Mesothelial cell of epicardium (in vitro differentiated cells): ENCODE results near the gene JAG1. TPM values are rescaled to one million over a fixed set of nuclear protein-coding genes. Genes with fewer than 3 reads are reported as not detected.

Experiments used
- DNase-seq, 2 experiments: peaks; one replicate each; pipeline ENCODE4 v3.0.0; 2021; ENCODE audit warnings: low spot score in 2 of 2; ENCODE audit not compliant: unreplicated experiment in 2 of 2
- H3K27ac Mint-ChIP-seq: 2 replicates; pipeline ENCODE4 v1.8.0; 2021; ENCODE audit warnings: mixed read lengths
- H3K27me3 Mint-ChIP-seq: 2 replicates; pipeline ENCODE4 v1.8.0; 2021; ENCODE audit warnings: low read depth, mixed read lengths
- H3K36me3 Mint-ChIP-seq: 2 replicates; pipeline ENCODE4 v1.8.0; 2021; ENCODE audit warnings: mixed read lengths
- H3K4me1 Mint-ChIP-seq: 2 replicates; pipeline ENCODE4 v1.8.0; 2021; ENCODE audit warnings: mixed read lengths
- H3K4me3 Mint-ChIP-seq: 2 replicates; pipeline ENCODE4 v1.8.0; 2021; ENCODE audit warnings: mild to moderate bottlenecking, moderate library complexity, mixed read lengths
- H3K9me3 Mint-ChIP-seq: 2 replicates; pipeline ENCODE4 v1.8.0; 2021; ENCODE audit warnings: mixed read lengths
- total RNA-seq: library from RNA; stranded (reverse); gene quantifications from 3 replicates; pipeline ENCODE4 v1.2.1, GENCODE V29; 2021
- TF ChIP-seq, protein P1 (sequence below): fragments of 200-600 bp; sonication (generic); IDR thresholded peaks from one replicate; pipeline ENCODE4 v1.5.0; 2021; ENCODE audit warnings: antibody characterized with exemption; ENCODE audit not compliant: unreplicated experiment

Gene JAG1
- total RNA-seq, 1 donor from 2014 or later, result 70.9 TPM

DNA sequence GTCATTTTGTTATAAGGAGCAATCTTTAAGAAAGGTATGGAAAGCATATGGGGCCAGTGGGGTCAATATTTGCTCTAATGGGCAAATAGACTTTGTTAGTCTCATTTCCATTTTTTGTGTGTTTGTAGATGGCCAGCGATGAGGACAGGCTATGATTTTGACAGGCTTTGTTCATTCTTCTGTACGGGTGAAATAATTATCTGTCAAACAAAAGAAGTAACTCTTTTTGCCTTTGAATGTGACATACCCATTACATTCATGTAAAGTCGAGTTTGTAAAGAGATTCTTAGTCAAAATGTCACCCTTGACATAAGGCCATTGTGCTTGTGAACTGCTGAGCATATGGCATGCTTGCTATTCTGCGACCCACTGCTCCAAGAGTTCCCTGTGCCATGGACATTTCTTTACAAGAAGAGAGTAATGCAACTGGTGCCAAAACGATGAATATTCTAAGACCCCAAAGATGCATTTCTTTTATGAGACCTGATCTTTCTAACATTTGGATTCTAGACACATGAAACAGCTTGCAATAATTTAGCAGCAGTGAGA, 38.2 kb upstream of the JAG1 start:
- TF ChIP-seq, protein P1, sequence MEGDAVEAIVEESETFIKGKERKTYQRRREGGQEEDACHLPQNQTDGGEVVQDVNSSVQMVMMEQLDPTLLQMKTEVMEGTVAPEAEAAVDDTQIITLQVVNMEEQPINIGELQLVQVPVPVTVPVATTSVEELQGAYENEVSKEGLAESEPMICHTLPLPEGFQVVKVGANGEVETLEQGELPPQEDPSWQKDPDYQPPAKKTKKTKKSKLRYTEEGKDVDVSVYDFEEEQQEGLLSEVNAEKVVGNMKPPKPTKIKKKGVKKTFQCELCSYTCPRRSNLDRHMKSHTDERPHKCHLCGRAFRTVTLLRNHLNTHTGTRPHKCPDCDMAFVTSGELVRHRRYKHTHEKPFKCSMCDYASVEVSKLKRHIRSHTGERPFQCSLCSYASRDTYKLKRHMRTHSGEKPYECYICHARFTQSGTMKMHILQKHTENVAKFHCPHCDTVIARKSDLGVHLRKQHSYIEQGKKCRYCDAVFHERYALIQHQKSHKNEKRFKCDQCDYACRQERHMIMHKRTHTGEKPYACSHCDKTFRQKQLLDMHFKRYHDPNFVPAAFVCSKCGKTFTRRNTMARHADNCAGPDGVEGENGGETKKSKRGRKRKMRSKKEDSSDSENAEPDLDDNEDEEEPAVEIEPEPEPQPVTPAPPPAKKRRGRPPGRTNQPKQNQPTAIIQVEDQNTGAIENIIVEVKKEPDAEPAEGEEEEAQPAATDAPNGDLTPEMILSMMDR, result no peak
- no peak for DNase-seq
- Mint-ChIP-seq H3K9me3 (no peaks in the 10 kb centered on the region), H3K27me3 (no peaks in the 10 kb centered on the region), H3K4me1 (peaks cover 28% of the 10 kb centered on the region), H3K4me3 (no peak overlapping the region), H3K36me3 (no peaks in the 10 kb centered on the region), H3K27ac (no peak overlapping the region)

DNA sequence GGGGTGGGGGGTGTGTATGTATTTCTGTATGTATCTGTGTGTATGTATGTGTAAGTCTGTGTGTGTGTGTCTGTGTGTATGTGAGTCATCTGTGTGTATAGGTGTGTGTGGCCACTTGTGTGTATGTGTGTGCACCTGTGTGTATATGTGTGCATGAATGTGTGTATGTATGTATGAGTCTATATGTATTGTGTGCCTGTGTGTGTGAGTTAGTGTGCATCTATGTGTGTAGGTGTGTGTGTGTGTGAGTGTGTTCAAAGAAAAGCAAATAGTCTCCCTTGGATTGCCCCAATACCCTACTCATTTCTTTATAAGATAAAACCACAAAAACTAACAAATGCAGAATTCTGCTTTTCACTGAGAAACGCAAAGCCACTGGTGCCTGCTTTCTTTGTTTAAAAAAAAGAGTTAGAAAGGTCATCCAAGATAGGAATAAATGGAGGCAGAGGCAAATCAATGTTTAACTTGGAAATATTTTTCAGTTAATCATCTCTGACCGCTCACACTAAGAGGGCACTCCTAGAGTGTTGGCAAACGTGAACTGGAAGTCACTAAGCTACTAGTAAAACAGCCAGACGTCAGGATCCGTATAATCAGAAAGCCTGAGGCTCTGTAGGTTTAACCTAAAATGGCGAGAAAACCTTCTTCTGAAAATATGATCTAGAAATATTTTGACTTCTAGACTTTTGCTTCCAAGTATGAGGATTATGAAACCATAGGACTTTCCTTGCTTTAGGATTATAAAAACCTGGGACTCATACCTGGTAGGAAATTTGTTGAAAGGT, 37.4 kb upstream of the JAG1 start:
- TF ChIP-seq, protein P1, result no peak
- H3K4me3 Mint-ChIP-seq, result no peak overlapping the region
- no peaks in the 10 kb centered on the region for H3K36me3 Mint-ChIP-seq
- no peak overlapping the region for H3K27ac Mint-ChIP-seq
- no peaks in the 10 kb centered on the region for H3K27me3 Mint-ChIP-seq
- DNase-seq, result no peak
- H3K9me3 Mint-ChIP-seq, result no peaks in the 10 kb centered on the region
- peaks cover 21% of the 10 kb centered on the region for H3K4me1 Mint-ChIP-seq

GRCh38 chr20:10709916-10710315, 36.1 kb upstream of the JAG1 start:
- H3K9me3 Mint-ChIP-seq, result no peaks in the 10 kb centered on the region
- TF ChIP-seq, protein P1, result no peak
- no peaks in the 10 kb centered on the region for H3K27me3 Mint-ChIP-seq
- peaks cover 18% of the 10 kb centered on the region for H3K4me1 Mint-ChIP-seq
- H3K36me3 Mint-ChIP-seq, result no peaks in the 10 kb centered on the region
- H3K4me3 Mint-ChIP-seq, result no peak overlapping the region
- H3K27ac Mint-ChIP-seq, result no peak overlapping the region
- DNase-seq, result no peak

DNA sequence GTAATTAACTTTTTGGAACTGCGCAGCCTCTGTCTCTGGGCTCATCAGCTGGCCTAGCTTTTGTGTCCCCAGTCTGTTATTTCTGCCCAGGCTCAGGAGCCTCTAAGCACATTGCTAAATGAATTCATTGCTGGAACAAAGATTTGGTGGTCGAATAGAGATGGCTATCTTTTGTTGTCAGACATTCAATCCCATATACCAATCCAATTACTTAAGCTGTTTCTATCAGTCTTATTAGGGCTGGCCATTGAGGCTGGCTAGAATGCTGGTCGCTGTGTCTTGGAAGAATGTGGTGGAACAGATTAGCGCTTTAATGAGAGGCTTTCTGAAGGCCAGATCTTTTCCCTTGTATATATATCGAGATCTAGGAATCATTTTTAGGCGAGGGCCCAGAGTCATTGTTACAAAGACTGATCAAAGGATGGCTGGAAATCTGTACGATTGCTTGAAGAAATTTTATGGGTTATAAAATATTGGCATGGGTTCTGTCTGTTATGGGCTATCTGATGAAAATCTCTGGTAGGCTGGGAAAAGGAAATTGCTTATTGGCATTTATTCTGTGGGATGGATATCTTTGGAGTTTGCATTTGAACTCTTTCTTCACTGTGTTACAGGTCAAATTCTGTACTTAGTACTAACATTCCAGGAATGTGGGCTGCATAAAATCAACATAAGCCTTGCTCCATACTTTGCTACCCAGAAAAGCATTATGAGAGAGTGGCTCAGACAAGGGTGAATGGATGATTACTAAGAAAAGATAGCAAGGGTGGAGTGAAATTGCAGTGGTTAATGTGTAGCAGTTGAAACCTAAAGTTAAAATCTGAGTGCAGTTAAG, 34.8 kb upstream of the JAG1 start:
- Mint-ChIP-seq H3K9me3 (peaks cover 5% of the 10 kb centered on the region), H3K27me3 (no peaks in the 10 kb centered on the region), H3K36me3 (peaks cover 1% of the 10 kb centered on the region), H3K4me3 (no peak overlapping the region), H3K4me1 (peaks cover 6% of the 10 kb centered on the region), H3K27ac (no peak overlapping the region)
- DNase-seq, result no peak
- TF ChIP-seq, protein P1, result no peak

DNA sequence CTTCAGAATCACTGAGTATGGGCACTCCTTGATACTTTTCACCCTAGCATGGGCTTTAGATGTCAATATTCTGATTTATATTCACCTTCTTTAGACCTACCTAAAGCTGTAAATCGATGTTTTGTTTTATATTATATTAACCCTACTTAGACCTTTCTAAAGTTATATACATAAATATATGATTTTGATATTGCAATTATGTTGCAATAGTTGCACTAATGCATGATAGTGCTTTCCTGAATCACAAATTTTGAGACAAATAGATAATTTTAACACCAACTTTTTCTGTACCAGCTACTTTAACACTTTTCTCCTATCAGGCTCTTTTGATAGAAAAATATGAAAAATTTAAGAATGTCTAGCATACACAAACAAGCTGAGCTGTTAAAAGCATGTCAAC, 34.0 kb upstream of the JAG1 start:
- H3K9me3 Mint-ChIP-seq, result peaks cover 5% of the 10 kb centered on the region
- H3K4me1 Mint-ChIP-seq, result peaks cover 6% of the 10 kb centered on the region
- no peak overlapping the region for H3K4me3 Mint-ChIP-seq
- DNase-seq, result no peak
- H3K36me3 Mint-ChIP-seq, result peaks cover 1% of the 10 kb centered on the region
- H3K27ac Mint-ChIP-seq, result no peak overlapping the region
- no peaks in the 10 kb centered on the region for H3K27me3 Mint-ChIP-seq
- TF ChIP-seq, protein P1, result no peak
